Lower lobe of right lung (tissue), 2 donors: ENCODE measurements around the gene BCOR. TPM values are rescaled to one million over a fixed set of nuclear protein-coding genes. Genes with fewer than 3 reads are reported as not detected.

ENCODE experiments used
- ATAC-seq, 2 donors: fragments of 200-7000 bp; cut with Tn5 transposase; one replicate each; pipeline ENCODE4 v1.9.1; 2020 to 2022; ENCODE audit warnings: mild to moderate bottlenecking in 2 of 2, moderate library complexity in 2 of 2
- DNase-seq: peaks from one replicate; pipeline ENCODE4 v3.0.0-alpha.2; 2020
- H3K27ac ChIP-seq: fragments of 200-600 bp; one replicate; pipeline ENCODE4 v1.8.0; 2022
- H3K27me3 ChIP-seq: fragments of 200-600 bp; one replicate; pipeline ENCODE4 v1.8.0; 2022; ENCODE audit warnings: low read depth
- H3K36me3 ChIP-seq: fragments of 200-600 bp; one replicate; pipeline ENCODE4 v1.8.0; 2022; ENCODE audit warnings: mild to moderate bottlenecking
- H3K4me1 ChIP-seq: fragments of 200-600 bp; one replicate; pipeline ENCODE4 v1.8.0; 2022
- H3K4me3 ChIP-seq: fragments of 200-600 bp; one replicate; pipeline ENCODE4 v1.8.0; 2022; ENCODE audit warnings: mild to moderate bottlenecking
- H3K9me3 ChIP-seq: fragments of 200-600 bp; one replicate; pipeline ENCODE4 v1.8.0; 2022
- intact Hi-C: fragments of 100-400 bp; cut with DNase I; formaldehyde crosslinking; loops from one replicate; pipeline ENCODE4 v1.11.0; 2022
- total RNA-seq: library from RNA; stranded (reverse); fragmentation: NEBNext Ultra II Directional; extraction: Animal tissue kit (Norgen Biotek cat#: 25700); gene quantifications from one replicate; pipeline ENCODE4 v1.2.1, GENCODE V29; 2021
- TF ChIP-seq, protein P1 (sequence below): fragments of 200-600 bp; IDR thresholded peaks from one replicate; pipeline ENCODE4 v1.8.0; 2022; ENCODE audit warnings: antibody characterized with exemption, mild to moderate bottlenecking
- donor health status: DM: no; HTN: yes; CAD: no; lungs with severe emphysema.

BCOR gene
- total RNA-seq, 1 donor from 2014 or later: 25.7 TPM

DNA sequence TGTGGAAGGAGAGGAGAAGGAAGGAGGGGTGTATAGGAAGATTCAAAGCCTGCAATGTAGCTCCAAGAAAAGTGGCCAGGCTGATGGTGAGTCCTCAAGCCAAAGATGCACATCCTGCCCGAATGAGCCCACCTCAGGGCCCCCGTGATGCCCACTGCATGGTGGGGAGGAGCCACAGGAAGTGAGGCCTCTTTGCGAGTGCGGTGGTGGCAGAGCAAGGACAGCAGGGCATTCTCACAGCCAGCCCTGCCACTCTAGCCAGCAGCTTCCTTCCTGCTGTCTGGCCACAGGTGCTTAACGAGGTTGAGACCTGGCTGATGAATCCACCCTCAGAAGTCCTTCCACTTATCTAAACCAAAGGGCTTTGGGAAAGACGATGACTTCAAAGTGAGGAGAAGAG lies 55.8 kb downstream of the BCOR start:
- DNase-seq: no peak
- ATAC-seq: no peak
- H3K4me1 ChIP-seq: peaks cover 4% of the 10 kb centered on the region

DNA sequence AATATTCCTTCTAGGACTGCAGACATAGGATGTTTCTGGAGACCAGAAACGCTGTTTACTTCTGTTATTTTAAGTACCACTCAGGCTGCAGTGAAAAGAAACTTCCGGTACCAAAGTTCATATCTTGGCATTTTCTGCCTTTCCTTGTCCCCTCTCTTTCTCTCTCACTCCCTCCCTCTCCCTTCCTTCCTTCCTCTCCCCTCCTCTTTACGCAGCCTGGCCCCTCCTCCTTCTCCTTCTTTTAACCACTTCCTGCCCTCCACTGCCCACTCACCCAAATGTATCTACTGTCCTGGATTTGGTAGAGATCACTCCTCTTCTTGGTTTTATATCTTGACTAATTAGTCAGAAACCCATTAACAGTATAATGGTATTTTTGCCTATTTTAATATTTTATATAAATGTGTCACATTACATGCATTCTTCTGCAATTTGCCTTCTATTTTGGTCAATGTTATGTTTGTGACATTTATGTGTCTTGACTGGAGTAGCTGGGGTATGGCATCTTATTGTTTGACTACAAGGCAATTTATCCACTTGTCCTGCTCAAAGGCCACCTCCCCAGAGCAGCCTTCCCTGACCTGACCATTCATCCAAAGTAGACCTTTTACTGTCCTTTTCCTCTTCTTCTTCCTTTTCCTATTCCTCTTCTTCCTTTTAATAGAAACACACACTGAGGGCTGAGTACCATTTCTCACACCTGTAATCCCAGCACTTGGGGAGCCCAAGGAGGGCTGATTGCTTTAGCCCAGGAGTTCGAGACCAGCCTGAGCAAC lies 56.9 kb downstream of the BCOR start:
- no peaks in the 10 kb centered on the region for H3K36me3 ChIP-seq
- no peaks in the 10 kb centered on the region for H3K9me3 ChIP-seq
- DNase-seq (no peak), ATAC-seq (no peak)
- peaks cover 4% of the 10 kb centered on the region for H3K4me1 ChIP-seq
- intact Hi-C loops: no loop called here
- H3K4me3 ChIP-seq: no peak overlapping the region
- H3K27ac ChIP-seq: no peak overlapping the region
- H3K27me3 ChIP-seq: no peaks in the 10 kb centered on the region
- TF ChIP-seq, protein P1, sequence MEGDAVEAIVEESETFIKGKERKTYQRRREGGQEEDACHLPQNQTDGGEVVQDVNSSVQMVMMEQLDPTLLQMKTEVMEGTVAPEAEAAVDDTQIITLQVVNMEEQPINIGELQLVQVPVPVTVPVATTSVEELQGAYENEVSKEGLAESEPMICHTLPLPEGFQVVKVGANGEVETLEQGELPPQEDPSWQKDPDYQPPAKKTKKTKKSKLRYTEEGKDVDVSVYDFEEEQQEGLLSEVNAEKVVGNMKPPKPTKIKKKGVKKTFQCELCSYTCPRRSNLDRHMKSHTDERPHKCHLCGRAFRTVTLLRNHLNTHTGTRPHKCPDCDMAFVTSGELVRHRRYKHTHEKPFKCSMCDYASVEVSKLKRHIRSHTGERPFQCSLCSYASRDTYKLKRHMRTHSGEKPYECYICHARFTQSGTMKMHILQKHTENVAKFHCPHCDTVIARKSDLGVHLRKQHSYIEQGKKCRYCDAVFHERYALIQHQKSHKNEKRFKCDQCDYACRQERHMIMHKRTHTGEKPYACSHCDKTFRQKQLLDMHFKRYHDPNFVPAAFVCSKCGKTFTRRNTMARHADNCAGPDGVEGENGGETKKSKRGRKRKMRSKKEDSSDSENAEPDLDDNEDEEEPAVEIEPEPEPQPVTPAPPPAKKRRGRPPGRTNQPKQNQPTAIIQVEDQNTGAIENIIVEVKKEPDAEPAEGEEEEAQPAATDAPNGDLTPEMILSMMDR: no peak

More for the DNA sequence above, 55.8 kb downstream of the BCOR start:
- Histone ChIP-seq H3K27ac (no peak overlapping the region), H3K36me3 (no peaks in the 10 kb centered on the region), H3K27me3 (no peaks in the 10 kb centered on the region), H3K4me3 (no peak overlapping the region), H3K9me3 (no peaks in the 10 kb centered on the region)
- TF ChIP-seq, protein P1: no peak
- intact Hi-C loops: no loop called here

DNA sequence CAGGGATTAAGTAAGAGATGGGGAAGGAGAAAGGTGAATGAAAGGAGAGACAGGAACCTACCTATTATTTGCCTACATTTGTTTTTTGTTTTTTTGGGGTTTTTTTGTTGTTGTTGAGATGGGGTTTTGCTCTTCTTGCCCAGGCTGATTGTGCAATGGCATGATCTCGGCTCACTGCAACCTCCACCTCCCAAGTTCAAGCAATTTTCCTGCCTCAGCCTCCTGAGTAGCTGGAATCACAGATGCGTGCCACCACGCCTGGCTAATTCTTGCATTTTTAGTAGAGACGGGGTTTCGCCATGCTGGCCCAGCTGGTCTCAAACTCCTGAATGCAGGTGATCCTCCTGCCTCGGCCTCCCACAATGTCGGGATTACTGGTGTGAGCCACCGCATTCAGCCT lies 57.9 kb downstream of the BCOR start:
- intact Hi-C loops: no loop called here
- H3K4me1 ChIP-seq: peaks cover 4% of the 10 kb centered on the region
- no peaks in the 10 kb centered on the region for H3K9me3 ChIP-seq
- no peak overlapping the region for H3K27ac ChIP-seq
- no peaks in the 10 kb centered on the region for H3K36me3 ChIP-seq
- ATAC-seq: no peak
- no peak overlapping the region for H3K4me3 ChIP-seq
- TF ChIP-seq, protein P1: no peak
- H3K27me3 ChIP-seq: no peaks in the 10 kb centered on the region
- DNase-seq: no peak

DNA sequence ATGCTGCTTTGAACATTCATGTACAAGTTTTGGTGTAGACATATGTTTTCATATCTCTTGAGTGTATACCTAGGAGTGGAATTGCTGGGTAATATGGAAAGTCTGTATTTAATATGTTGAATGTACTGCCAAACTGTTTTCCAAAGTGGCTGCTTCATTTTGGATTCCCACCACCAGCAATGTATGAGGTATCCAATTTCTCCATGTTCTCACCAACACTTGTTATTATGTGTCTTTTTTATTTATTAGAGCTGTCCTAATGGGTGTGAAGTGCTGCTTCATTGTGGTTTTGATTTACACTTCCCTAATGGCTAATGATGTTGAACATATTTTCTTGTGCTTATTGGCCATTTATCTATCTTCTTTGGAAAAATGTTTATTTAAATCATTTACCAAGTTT lies 60.4 kb downstream of the BCOR start:
- TF ChIP-seq, protein P1: no peak
- no peak overlapping the region for H3K4me3 ChIP-seq
- intact Hi-C loops: no loop called here
- H3K9me3 ChIP-seq: no peaks in the 10 kb centered on the region
- H3K36me3 ChIP-seq: no peaks in the 10 kb centered on the region
- H3K27ac ChIP-seq: no peak overlapping the region
- no peak for ATAC-seq
- DNase-seq: no peak
- H3K4me1 ChIP-seq: peaks cover 4% of the 10 kb centered on the region
- H3K27me3 ChIP-seq: no peaks in the 10 kb centered on the region

DNA sequence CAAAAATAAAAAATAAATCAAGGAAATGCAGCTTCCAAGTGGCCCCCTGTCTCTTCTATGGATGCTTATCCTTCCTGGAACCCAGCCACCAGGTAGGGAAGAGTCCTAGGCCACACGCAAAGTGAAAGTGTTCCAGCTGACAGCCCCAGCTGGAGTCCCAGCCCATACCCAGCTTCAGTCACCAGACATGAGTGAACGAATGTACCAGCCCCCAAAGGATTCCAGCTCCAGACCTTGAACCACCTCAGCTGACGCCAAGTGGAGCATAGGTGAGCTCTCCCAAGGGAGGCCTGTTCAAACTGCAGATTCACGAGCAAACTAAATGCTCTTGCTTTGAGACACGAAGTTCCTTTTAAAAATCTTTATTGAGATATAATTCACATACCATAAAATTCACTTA lies 62.0 kb downstream of the BCOR start:
- TF ChIP-seq, protein P1: no peak
- H3K27me3 ChIP-seq: no peaks in the 10 kb centered on the region
- DNase-seq (no peak), ATAC-seq (no peak)
- peaks cover 2% of the 10 kb centered on the region for H3K4me1 ChIP-seq
- intact Hi-C loops: no loop called here
- H3K36me3 ChIP-seq: no peaks in the 10 kb centered on the region
- no peak overlapping the region for H3K4me3 ChIP-seq
- no peaks in the 10 kb centered on the region for H3K9me3 ChIP-seq
- H3K27ac ChIP-seq: no peak overlapping the region
